ENCODE measurements around the gene RNF213.
"Not testable (repeated sequence)": the region's sequence is repeated elsewhere in the genome, so short reads cannot be mapped to it uniquely, and the experiment has no call there.

The RNF213 gene

GRCh38 chr17:80316927-80317705 lies 56.5 kb downstream of the RNF213 start:
- no peak for DNase-seq (ENCODE audit: low read depth in 4 of 4, low spot score in 1 of 4)

DNA sequence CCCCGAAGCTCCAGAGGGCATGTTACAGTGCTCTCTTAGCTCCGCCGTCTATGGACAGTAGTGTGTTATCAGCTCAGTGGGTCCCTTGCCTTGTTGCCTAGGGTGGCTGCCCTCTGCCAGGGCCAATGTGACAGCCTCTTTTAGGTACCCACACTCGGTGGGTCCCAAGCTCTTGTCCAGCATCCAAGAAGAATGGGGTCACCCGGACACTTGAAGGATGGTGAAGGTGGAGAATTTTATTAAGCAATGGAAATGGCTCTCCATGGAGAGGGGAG lies 57.0 kb downstream of the RNF213 start:
- no peak for DNase-seq (ENCODE audit: low read depth in 4 of 4, low spot score in 1 of 4)

- DNase-seq (ENCODE audit: low read depth in 4 of 4, low spot score in 1 of 4): no peak
Observed at GRCh38 chr17:80318166-80318565, 57.5 kb downstream of the RNF213 start.

DNA sequence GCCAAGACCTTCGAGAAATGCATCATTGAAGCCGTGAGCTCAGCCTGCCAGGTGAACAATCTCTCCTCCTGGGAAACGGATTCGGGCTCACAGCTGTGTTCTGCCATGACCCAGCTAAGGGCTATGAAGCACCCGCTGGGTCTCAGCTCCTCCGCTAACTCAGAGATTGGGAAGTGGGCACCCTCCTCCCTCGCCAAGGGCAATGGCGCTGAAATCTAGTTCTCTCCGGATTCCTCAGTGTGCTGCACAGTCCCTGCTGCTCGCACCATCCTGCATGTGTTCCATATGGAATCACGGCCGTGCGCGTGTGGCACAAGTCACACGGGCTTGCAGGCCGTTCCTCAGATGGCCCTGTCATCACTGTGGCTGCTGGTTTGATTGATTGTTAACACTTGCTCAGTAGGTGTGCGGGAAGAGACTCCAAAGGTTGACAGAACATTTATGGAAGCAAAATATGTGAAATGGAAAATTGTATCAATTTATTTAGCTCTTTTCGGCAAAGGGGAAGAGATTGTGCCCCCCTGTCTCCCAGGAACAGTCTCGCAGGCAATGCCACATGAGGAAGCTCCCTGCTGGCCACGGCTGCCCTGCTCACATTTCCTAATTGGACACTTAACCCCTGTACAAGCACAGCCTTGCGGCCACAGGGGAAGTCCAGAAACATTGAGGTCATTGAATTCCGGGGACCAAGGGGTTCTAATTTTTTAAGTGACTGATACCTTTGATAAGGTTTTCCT lies 58.8 kb downstream of the RNF213 start:
- no peak for DNase-seq (ENCODE audit: low read depth in 4 of 4, low spot score in 1 of 4)

- DNase-seq (ENCODE audit: low read depth in 4 of 4, low spot score in 1 of 4): no peak
Observed at GRCh38 chr17:80319999-80320344, 59.3 kb downstream of the RNF213 start.

GRCh38 chr17:80320496-80320895 lies 59.8 kb downstream of the RNF213 start:
- no peak for DNase-seq (ENCODE audit: low read depth in 4 of 4, low spot score in 1 of 4)

GRCh38 chr17:80322864-80323263 lies 62.2 kb downstream of the RNF213 start:
- DNase-seq (ENCODE audit: low read depth in 4 of 4, low spot score in 1 of 4): no peak

GRCh38 chr17:80323982-80324381 lies 63.3 kb downstream of the RNF213 start:
- no peak for DNase-seq (ENCODE audit: low read depth in 4 of 4, low spot score in 1 of 4)

- DNase-seq (ENCODE audit: low read depth in 4 of 4, low spot score in 1 of 4): no peak
Observed at GRCh38 chr17:80327518-80327917, 66.9 kb downstream of the RNF213 start.

DNA sequence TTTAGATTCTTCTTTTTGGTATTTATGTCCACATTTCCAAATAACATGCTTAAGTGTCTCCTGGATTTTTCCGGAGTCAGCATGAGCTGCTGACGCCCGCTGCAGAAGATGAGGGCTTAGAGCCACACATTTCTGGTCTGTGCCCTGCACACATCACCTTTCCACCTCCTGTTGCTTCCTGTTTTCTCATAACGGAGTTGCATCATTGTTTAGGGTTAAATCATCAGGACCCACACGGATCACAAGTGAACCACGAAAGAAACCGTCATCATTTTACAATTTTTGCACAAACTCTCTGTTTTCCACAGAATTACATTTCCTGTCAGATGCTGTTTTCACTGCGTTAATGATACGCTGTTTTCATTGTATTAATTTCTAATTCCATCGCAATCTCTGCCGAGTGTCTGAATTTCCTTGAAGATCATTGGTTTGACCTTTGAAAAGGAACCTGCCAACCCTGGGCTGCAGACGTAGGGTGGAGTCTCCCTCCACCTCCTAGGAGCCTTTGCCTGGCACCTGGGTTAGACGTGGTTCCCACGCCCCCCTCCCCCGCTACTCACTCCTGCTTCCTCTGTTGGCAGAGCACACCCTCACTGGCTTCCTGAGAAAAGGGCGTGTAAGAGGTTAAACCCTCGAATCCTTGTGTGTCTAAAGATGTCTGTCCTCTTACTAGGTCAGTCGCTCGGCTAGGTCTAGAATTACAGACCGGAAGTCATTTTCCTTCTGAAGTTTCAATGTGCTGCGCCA lies 68.2 kb downstream of the RNF213 start:
- no peak for DNase-seq (ENCODE audit: low read depth in 4 of 4, low spot score in 1 of 4)

GRCh38 chr17:80329421-80329820 lies 68.8 kb downstream of the RNF213 start:
- DNase-seq (ENCODE audit: low read depth in 4 of 4, low spot score in 1 of 4): not testable (repeated sequence)

DNA sequence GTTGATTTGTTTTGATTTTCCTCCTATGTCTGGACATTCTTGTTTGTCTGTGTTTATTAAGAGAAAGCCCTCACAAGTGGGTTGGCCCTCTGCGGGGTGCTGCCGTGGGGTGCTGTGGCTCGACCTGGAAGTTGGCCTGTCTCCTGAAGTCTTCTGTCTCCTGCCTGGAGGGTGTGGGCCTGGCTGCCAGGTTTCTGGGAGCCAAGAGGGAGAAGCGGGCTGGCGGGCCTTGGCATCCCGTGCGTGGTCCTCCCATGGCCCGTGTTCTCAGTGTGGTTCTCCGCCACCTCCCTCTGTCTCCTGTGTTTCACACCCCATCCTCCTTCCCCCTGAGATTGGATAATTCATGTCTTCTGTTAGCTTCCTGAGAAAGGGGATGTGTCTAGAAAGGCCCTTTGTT lies 69.6 kb downstream of the RNF213 start:
- no peak for DNase-seq (ENCODE audit: low read depth in 4 of 4, low spot score in 1 of 4)

GRCh38 chr17:80330938-80331337 lies 70.3 kb downstream of the RNF213 start:
- not testable (repeated sequence) for DNase-seq (ENCODE audit: low read depth in 4 of 4, low spot score in 1 of 4)

- no peak for DNase-seq (ENCODE audit: low read depth in 4 of 4, low spot score in 1 of 4)
Observed at GRCh38 chr17:80331820-80332219, 71.2 kb downstream of the RNF213 start.

GRCh38 chr17:80337195-80337895 lies 76.7 kb downstream of the RNF213 start:
- no peak for DNase-seq (ENCODE audit: low read depth in 4 of 4, low spot score in 1 of 4)

DNA sequence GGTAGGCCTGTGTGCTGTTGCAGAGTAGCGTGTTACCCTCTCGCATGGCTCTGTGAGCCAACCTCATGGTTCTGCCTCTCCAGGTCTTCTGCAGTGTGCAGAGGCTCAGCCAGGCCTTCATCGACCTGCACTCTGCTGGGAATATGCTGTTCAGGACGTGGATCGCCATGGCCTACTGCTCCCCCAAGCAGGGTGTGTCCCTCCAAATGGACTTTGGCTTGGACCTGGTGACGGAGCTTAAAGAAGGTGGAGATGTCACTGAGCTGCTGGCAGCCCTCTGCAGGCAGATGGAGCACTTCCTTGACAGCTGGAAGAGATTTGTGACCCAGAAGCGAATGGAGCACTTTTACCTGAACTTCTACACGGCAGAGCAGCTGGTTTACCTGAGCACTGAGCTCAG lies 78.5 kb downstream of the RNF213 start:
- no peak for DNase-seq (ENCODE audit: low read depth in 4 of 4, low spot score in 1 of 4)

DNA sequence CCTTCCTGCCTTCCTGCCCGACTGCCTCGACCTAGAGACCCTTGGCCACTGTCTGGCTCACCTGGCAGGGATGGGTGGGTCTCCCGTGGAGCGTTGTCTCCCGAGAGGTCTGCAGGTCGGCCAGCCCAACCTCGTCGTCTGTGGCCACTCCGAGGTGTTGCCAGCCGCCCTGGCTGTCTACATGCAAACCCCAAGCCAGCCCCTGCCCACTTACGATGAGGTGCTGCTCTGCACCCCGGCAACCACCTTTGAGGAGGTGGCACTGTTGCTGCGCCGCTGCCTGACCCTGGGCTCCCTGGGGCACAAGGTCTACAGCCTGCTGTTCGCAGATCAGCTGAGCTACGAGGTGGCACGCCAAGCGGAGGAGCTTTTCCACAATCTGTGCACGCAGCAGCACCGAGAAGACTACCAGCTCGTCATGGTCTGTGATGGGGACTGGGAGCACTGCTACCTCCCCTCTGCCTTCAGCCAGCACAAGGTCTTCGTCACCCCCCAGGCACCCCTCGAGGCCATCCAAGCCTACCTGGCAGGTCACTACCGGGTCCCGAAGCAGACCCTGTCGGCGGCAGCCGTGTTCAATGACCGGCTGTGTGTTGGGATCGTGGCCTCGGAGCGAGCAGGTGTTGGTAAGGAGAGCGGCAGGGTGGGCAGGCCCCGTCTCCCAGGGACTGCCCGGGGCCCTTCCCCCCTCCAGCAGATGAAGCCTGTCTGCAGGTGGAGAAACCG lies 79.2 kb downstream of the RNF213 start:
- DNase-seq (ENCODE audit: low read depth in 4 of 4, low spot score in 1 of 4): no peak

- DNase-seq (ENCODE audit: low read depth in 4 of 4, low spot score in 1 of 4): no peak
Observed at GRCh38 chr17:80345321-80345720, 84.7 kb downstream of the RNF213 start.

DNA sequence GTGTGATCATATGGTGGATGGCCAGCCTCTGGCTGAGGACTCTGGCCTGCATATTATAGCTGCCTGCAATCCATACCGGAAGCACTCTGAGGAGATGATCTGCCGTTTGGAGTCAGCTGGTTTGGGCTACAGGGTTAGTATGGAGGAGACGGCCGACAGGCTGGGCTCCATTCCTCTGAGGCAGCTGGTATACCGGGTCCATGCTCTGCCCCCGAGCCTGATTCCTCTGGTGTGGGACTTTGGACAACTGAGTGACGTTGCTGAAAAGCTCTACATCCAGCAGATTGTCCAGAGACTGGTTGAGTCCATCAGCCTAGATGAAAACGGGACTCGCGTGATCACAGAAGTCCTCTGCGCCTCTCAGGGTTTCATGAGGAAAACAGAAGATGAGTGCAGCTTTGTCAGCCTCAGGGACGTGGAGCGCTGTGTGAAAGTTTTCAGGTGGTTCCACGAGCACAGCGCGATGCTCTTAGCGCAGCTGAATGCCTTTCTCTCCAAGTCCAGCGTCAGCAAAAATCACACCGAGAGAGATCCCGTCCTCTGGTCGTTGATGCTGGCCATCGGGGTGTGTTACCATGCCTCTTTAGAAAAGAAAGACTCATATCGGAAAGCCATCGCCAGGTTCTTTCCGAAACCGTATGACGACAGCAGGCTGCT lies 85.3 kb downstream of the RNF213 start:
- DNase-seq (ENCODE audit: low read depth in 4 of 4, low spot score in 1 of 4): no peak

DNA sequence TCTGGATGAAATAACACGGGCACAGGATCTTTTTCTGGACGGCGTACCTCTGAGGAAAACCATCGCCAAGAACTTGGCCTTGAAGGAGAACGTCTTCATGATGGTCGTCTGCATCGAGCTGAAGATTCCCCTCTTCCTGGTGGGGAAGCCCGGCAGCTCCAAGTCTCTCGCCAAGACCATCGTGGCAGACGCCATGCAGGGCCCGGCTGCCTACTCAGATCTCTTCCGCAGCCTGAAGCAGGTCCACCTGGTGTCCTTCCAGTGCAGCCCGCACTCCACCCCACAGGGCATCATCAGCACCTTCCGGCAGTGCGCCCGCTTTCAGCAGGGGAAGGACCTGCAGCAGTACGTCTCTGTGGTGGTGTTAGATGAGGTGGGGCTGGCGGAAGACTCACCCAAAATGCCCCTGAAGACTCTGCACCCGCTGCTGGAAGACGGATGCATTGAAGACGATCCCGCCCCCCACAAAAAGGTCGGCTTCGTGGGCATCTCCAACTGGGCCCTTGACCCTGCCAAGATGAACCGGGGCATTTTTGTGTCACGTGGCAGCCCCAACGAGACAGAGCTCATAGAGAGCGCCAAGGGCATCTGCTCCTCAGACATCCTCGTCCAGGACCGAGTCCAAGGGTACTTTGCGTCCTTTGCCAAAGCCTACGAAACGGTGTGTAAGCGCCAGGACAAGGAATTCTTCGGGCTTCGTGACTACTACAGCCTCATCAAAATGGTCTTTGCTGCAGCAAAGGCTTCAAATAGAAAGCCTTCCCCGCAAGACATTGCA lies 86.0 kb downstream of the RNF213 start:
- no peak for DNase-seq (ENCODE audit: low read depth in 4 of 4, low spot score in 1 of 4)

Data from stimulated activated CD4-positive, alpha-beta T cell treated with anti-CD3 and anti-CD28 coated beads, Interleukin-1b, Interleukin-23, amount 100 ng/mL, for 24 hours (primary cell).